ENCODE data around the gene FAM78B. TPM values are rescaled to one million over a fixed set of nuclear protein-coding genes. Genes with fewer than 3 reads are reported as not detected.
A peak's percentile ranks its signal among the peaks of the same experiment; 100 is the strongest.

The FAM78B gene
- total RNA-seq, 1 donor from 2014 or later: 1.0 TPM

DNA sequence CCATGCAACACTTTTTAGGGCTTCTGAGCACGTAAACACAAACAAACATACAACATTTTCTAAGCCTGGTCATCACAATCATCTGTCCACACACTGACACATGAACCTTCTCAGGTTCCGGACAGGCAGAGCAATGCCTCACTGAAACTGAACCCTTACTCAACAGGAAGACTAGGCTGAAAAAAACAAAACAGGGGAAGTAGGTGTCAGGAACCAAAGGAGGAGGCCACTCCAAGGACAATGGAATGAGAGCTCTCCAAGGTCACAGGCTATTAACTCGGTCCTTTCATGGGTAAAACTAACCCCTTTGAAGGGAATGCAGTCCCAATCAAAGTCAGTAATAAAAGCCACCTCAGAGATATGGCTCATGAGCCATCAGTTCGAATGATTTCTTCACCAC is 76.6 kb downstream of the FAM78B start:
- no peak for DNase-seq (ENCODE audit: low spot score)
- Mint-ChIP-seq H3K27ac (no peak overlapping the region), H3K9me3 (no peaks in the 10 kb centered on the region), H3K27me3 (ENCODE audit: insufficient read depth) (peaks cover 2% of the 10 kb centered on the region), H3K4me3 (no peak overlapping the region), H3K4me1 (ENCODE audit: low read depth) (peaks cover 5% of the 10 kb centered on the region), H3K36me3 (ENCODE audit: low read depth) (no peaks in the 10 kb centered on the region)
- intact Hi-C loops (cut with micrococcal nuclease): no loop called here

GRCh38 chr1:166089804-166090203 is 77.0 kb downstream of the FAM78B start:
- intact Hi-C loops (cut with micrococcal nuclease): loop anchor here (10.0 kb wide), 1 partner anchor 455 kb away; the partner anchor contains the start of gene MGST3
- Mint-ChIP-seq H3K36me3 (ENCODE audit: low read depth) (no peaks in the 10 kb centered on the region), H3K4me3 (no peak overlapping the region)

GRCh38 chr1:166088572-166088955 is 78.2 kb downstream of the FAM78B start:
- Mint-ChIP-seq H3K27ac (no peak overlapping the region), H3K9me3 (no peaks in the 10 kb centered on the region), H3K36me3 (ENCODE audit: low read depth) (no peaks in the 10 kb centered on the region), H3K4me3 (no peak overlapping the region), H3K4me1 (ENCODE audit: low read depth) (peaks cover 13% of the 10 kb centered on the region), H3K27me3 (ENCODE audit: insufficient read depth) (no peaks in the 10 kb centered on the region)
- intact Hi-C loops (cut with micrococcal nuclease): loop anchor here (10.0 kb wide), 1 partner anchor 454 kb away; the partner anchor contains the start of gene MGST3
- no peak for DNase-seq (ENCODE audit: low spot score)

More at GRCh38 chr1:166089804-166090203, 77.0 kb downstream of the FAM78B start:
- H3K27me3 Mint-ChIP-seq (ENCODE audit: insufficient read depth): no peaks in the 10 kb centered on the region
- no peaks in the 10 kb centered on the region for H3K9me3 Mint-ChIP-seq
- DNase-seq (ENCODE audit: low spot score): no peak
- H3K4me1 Mint-ChIP-seq (ENCODE audit: low read depth): peaks cover 5% of the 10 kb centered on the region
- H3K27ac Mint-ChIP-seq: no peak overlapping the region

DNA sequence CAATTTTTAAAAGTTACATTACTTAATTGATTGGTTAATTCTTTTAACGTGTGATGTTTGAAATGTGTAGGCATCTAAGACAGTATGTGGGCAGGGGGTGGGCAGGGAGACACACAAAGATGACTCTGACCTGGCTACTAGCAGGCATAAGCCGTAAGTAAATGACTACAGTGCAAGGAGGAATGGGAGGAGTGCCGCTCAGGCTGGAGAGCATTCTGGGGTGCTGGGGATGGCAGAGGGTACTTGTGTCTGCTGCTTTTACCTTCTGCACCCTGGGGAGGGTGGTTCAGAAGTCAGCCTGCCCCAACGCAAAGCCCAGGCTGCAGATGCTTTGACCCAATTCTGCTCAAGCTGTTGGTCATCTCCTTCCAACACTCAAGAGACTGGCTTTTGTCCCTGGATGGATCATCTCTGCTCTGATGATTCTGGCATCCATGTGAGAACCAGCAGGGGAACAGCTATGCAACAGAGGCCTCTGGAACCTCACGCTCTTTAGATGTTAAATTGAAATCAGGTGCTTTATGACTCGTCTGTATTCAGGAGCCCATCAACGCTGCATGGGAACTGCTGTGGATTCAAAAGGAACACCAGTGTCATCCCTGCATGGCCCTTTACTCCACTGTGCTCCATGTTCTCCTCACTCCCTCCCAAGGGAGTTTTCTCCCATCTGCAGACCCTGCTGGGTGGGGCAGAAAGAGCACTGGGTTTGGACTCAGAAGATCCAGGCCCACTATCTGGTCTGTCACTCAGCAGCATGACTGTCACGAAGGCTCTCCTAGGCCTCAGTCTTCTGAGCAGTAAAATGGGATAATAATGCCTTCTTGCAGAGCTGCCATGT is 78.8 kb downstream of the FAM78B start:
- H3K4me1 Mint-ChIP-seq (ENCODE audit: low read depth): peaks cover 13% of the 10 kb centered on the region
- no peak overlapping the region for H3K4me3 Mint-ChIP-seq
- no peaks in the 10 kb centered on the region for H3K27me3 Mint-ChIP-seq (ENCODE audit: insufficient read depth)
- H3K9me3 Mint-ChIP-seq: no peaks in the 10 kb centered on the region
- no peak for DNase-seq (ENCODE audit: low spot score)
- intact Hi-C loops (cut with micrococcal nuclease): loop anchor here (10.0 kb wide), 1 partner anchor 453 kb away; the partner anchor contains the start of gene MGST3
- H3K36me3 Mint-ChIP-seq (ENCODE audit: low read depth): no peaks in the 10 kb centered on the region
- no peak overlapping the region for H3K27ac Mint-ChIP-seq

DNA sequence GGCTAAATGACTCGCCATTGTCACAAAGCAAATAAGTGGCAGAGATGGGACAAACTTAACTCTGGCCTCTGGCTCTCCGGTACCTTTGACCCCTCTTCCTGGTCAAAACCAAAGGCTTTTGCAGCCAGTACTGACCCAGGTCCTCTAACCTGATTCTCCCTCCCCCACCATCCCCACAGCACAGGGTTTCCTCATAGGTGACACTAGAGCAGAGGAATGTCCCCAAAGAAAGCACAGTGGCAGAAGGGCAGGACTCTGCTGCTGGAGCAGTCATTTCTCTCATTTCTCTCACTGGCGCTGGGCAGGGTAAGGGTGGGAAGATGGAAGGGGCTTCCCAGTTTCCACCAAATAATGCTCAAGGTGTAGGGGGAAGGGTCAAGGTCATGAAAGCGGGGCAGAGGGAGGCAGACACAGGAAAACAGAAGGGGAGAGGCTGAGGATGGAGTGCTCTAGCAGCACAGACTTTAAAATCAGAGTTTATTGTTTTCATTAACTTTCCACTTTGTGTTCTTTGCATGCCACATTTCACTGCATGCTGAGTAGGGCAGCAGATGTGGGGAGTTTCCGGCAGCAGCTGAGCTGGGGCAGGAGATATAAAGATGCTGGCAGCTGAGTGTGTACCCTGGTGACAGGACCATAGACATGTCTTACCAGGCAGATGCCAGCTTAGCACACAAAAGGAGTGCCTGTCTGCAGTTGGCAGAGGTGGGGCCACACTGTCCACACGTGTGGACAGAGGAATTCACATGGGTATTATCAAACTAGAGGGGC is 80.5 kb downstream of the FAM78B start:
- Mint-ChIP-seq H3K9me3 (no peaks in the 10 kb centered on the region), H3K27me3 (ENCODE audit: insufficient read depth) (no peaks in the 10 kb centered on the region), H3K4me1 (ENCODE audit: low read depth) (peaks cover 14% of the 10 kb centered on the region), H3K4me3 (no peak overlapping the region), H3K36me3 (ENCODE audit: low read depth) (no peaks in the 10 kb centered on the region), H3K27ac (no peak overlapping the region)
- no peak for DNase-seq (ENCODE audit: low spot score)
- intact Hi-C loops (cut with micrococcal nuclease): loop anchor here (10.0 kb wide), 1 partner anchor 451 kb away; the partner anchor contains the start of gene MGST3

DNA sequence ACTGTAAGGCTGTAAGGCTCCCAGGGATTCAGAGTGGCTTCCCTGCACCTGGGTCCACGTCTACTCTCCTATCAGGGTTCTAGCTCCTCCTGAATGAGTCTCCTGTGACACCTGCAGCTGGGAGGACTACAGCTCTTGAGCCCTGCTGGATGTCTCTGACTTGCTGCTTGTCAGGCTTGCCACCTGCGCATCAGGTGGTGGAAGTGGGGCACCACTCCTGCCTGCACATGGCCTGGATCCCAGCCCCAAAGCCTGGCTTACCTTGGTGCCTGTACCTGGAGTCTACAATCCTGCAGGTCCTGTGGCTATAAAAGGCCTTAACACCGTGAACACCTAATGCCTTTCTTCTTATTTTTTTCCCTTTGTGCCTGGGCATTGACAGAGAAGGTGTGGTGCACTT is 82.2 kb downstream of the FAM78B start:
- no peak overlapping the region for H3K27ac Mint-ChIP-seq
- no peak for DNase-seq (ENCODE audit: low spot score)
- no peaks in the 10 kb centered on the region for H3K27me3 Mint-ChIP-seq (ENCODE audit: insufficient read depth)
- no peak overlapping the region for H3K4me3 Mint-ChIP-seq
- H3K4me1 Mint-ChIP-seq (ENCODE audit: low read depth): peaks cover 27% of the 10 kb centered on the region
- intact Hi-C loops (cut with micrococcal nuclease): loop anchor here (5.0 to 10.0 kb wide), 3 partner anchors 83 to 450 kb away; partner anchors contain the start of genes ALDH9A1, FAM78B and MGST3
- no peaks in the 10 kb centered on the region for H3K9me3 Mint-ChIP-seq
- H3K36me3 Mint-ChIP-seq (ENCODE audit: low read depth): no peaks in the 10 kb centered on the region

DNA sequence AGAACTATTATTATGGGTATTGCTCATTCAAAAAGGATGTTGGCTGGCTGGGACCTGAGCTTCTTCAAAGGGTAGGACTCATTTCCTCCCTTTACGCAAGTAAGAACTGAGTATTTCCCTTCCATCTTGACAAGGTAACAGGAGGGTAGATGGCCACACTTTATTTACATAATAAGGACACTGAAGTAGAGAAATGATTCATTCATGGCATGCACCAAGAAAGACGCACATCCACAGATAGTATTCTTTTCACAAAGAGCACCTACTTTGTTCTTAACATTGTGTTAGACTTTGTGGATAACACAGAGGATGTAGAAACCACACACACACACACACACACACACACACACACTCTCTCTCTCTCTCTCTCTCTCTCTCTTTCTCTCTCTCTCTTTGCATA is 82.9 kb downstream of the FAM78B start:
- DNase-seq (ENCODE audit: low spot score): no peak
- intact Hi-C loops (cut with micrococcal nuclease): loop anchor here (5.0 to 10.0 kb wide), 3 partner anchors 83 to 449 kb away; partner anchors contain the start of genes ALDH9A1, FAM78B and MGST3
- Mint-ChIP-seq H3K4me1 (ENCODE audit: low read depth) (peaks cover 22% of the 10 kb centered on the region), H3K9me3 (no peaks in the 10 kb centered on the region), H3K36me3 (ENCODE audit: low read depth) (no peaks in the 10 kb centered on the region), H3K4me3 (no peak overlapping the region), H3K27me3 (ENCODE audit: insufficient read depth) (no peaks in the 10 kb centered on the region), H3K27ac (no peak overlapping the region)

- H3K27ac Mint-ChIP-seq: no peak overlapping the region
- no peaks in the 10 kb centered on the region for H3K36me3 Mint-ChIP-seq (ENCODE audit: low read depth)
- H3K9me3 Mint-ChIP-seq: no peaks in the 10 kb centered on the region
- H3K27me3 Mint-ChIP-seq (ENCODE audit: insufficient read depth): no peaks in the 10 kb centered on the region
- H3K4me3 Mint-ChIP-seq: no peak overlapping the region
- intact Hi-C loops (cut with micrococcal nuclease): loop anchor here (5.0 to 10.0 kb wide), 3 partner anchors 85 to 448 kb away; partner anchors contain the start of genes ALDH9A1, FAM78B and MGST3
- DNase-seq (ENCODE audit: low spot score): no peak
- peaks cover 22% of the 10 kb centered on the region for H3K4me1 Mint-ChIP-seq (ENCODE audit: low read depth)
Measured at GRCh38 chr1:166082601-166083000, 84.2 kb downstream of the FAM78B start.

- Mint-ChIP-seq H3K36me3 (ENCODE audit: low read depth) (no peaks in the 10 kb centered on the region), H3K4me1 (ENCODE audit: low read depth) (peaks cover 22% of the 10 kb centered on the region), H3K9me3 (no peaks in the 10 kb centered on the region), H3K4me3 (no peak overlapping the region), H3K27me3 (ENCODE audit: insufficient read depth) (no peaks in the 10 kb centered on the region), H3K27ac (peak overlapping the region; percentile 16)
- intact Hi-C loops (cut with micrococcal nuclease): loop anchor here (5.0 to 10.0 kb wide), 3 partner anchors 86 to 446 kb away; partner anchors contain the start of genes ALDH9A1, FAM78B and MGST3
- DNase-seq (ENCODE audit: low spot score): no peak
Measured at GRCh38 chr1:166080967-166081870, 85.6 kb downstream of the FAM78B start.

DNA sequence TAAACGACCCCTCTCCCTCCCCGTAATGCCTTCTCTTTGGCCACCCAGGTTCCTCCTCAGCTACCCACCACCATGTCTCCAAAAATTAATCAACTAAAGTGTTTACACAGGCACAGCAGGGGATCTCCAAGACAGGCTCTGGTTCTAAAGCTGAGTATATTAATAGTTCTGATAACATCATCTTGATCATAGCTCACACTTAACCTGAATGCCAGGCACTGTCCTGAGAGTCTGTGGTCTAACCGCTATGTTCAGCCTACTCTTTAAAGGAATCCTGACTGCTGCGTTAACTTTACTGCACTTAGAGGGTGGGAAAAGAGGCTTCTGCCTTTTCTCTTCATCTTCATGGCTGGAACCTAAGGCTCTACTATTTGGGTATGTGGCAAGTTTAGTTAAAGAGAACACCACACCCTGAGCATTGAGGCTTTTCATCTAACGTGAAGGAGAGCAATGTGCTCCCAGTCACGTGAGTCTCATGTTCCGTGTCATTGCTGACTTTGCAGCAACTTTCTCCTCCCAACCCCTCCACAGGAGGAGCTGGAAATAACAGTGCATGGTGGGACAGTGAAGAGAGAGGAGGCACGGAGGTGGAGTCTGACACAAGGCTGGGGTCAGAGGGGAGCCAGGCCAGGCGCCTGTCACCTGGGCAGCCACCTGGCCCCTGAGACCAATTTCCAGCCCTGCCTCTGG is 86.4 kb downstream of the FAM78B start:
- Mint-ChIP-seq H3K27me3 (ENCODE audit: insufficient read depth) (no peaks in the 10 kb centered on the region), H3K9me3 (no peaks in the 10 kb centered on the region), H3K36me3 (ENCODE audit: low read depth) (no peaks in the 10 kb centered on the region), H3K27ac (peak overlapping the region; percentile 27), H3K4me3 (no peak overlapping the region), H3K4me1 (ENCODE audit: low read depth) (peaks cover 22% of the 10 kb centered on the region)
- intact Hi-C loops (cut with micrococcal nuclease): loop anchor here (5.0 to 10.0 kb wide), 3 partner anchors 87 to 446 kb away; partner anchors contain the start of genes ALDH9A1, FAM78B and MGST3
- DNase-seq (ENCODE audit: low spot score): no peak

DNA sequence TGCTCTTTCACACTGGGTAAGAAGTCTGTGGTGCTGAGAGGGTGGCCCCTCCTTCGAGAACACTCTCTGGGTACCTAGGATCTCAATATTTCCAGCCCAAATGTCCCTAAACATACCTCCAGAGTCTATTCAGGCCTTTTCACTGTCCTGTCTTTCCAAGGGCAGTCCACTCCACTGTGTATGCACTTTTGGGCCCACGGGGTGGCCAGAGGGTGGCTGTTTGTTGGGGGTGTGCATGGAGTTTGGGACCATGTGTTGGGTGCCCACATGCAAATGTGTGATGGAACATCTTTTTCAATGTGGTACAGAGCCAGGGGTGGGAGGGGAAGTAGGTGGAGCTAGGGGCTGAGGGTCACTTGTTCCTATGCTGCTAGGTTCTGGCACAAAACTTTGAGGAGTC is 87.5 kb downstream of the FAM78B start:
- no peaks in the 10 kb centered on the region for H3K9me3 Mint-ChIP-seq
- H3K27me3 Mint-ChIP-seq (ENCODE audit: insufficient read depth): no peaks in the 10 kb centered on the region
- H3K27ac Mint-ChIP-seq: no peak overlapping the region
- no peaks in the 10 kb centered on the region for H3K36me3 Mint-ChIP-seq (ENCODE audit: low read depth)
- no peak overlapping the region for H3K4me3 Mint-ChIP-seq
- H3K4me1 Mint-ChIP-seq (ENCODE audit: low read depth): peaks cover 21% of the 10 kb centered on the region
- DNase-seq (ENCODE audit: low spot score): no peak
- intact Hi-C loops (cut with micrococcal nuclease): no loop called here
